Thoracic aorta (tissue), 2 donors: ENCODE measurements around the gene CARNS1. TPM values are rescaled to one million over a fixed set of nuclear protein-coding genes. Genes with fewer than 3 reads are reported as not detected.

Experiments used
- ATAC-seq: fragments of 150-250 bp; one replicate; pipeline ENCODE4 v1.8.0; 2017; ENCODE audit warnings: low read depth; ENCODE audit not compliant: insufficient number of reproducible peaks, low FRiP score
- DNase-seq: peaks from one replicate; pipeline ENCODE4 v3.0.0-alpha.2; 2020; ENCODE audit warnings: low spot score
- H3K27ac ChIP-seq, 2 donors: fragments of 200-600 bp; sonication (generic); 1 replicate in 1 of 2; 2 replicates in 1 of 2; pipeline ENCODE4 v1.5.1; 2016; ENCODE audit warnings: mild to moderate bottlenecking in 2 of 2, moderate library complexity in 2 of 2
- H3K27me3 ChIP-seq: fragments of 200-600 bp; sonication (generic); replicated peaks from 2 replicates; pipeline ENCODE4 v1.6.0; 2016; ENCODE audit warnings: mild to moderate bottlenecking; ENCODE audit not compliant: insufficient read depth
- H3K36me3 ChIP-seq: fragments of 200-600 bp; sonication (generic); one replicate; pipeline ENCODE4 v1.5.1; 2016
- H3K4me1 ChIP-seq, 2 donors: fragments of 200-600 bp; sonication (generic); 1 replicate in 1 of 2; 2 replicates in 1 of 2; pipeline versions ENCODE4 v1.5.1 to v1.6.0; 2016; ENCODE audit warnings: low read depth in 2 of 2, mild to moderate bottlenecking in 1 of 2; ENCODE audit not compliant: control insufficient read depth in 1 of 2
- H3K4me3 ChIP-seq: fragments of 200-600 bp; sonication (generic); 2 replicates; pipeline ENCODE4 v1.5.1; 2016; ENCODE audit warnings: mild to moderate bottlenecking
- H3K9me3 ChIP-seq: fragments of 200-600 bp; sonication (generic); 2 replicates; pipeline ENCODE4 v1.5.1; 2016
- CTCF ChIP-seq: fragments of 200-600 bp; sonication (generic); IDR thresholded peaks from one replicate; pipeline ENCODE4 v1.5.1; 2019; ENCODE audit warnings: antibody characterized with exemption
- total RNA-seq, 2 donors: library from RNA; depleted of rRNA; stranded (reverse); fragments of >200 nt; gene quantifications; one replicate each; pipeline versions ENCODE4 v1.1.0 to v1.2.3, GENCODE V29; 2016

CARNS1 gene
- total RNA-seq, 2 donors from 2014 or later: 7.9 to 10.8 TPM

- H3K4me3 ChIP-seq: peak overlapping the region; percentile 76
- TF ChIP-seq CTCF: peak; percentile 52
- peak overlapping the region; percentile 3 to 92 for H3K27ac ChIP-seq
- DNase-seq (no peak), ATAC-seq (no peak)
- H3K9me3 ChIP-seq: no peaks in the 10 kb centered on the region
- H3K36me3 ChIP-seq: no peaks in the 10 kb centered on the region
- no peaks in the 10 kb centered on the region for H3K27me3 ChIP-seq
- H3K4me1 ChIP-seq: peaks cover 25 to 52% of the 10 kb centered on the region in 2 donors
Observed at GRCh38 chr11:67371189-67371910, 44.1 kb upstream of the CARNS1 start.

DNA sequence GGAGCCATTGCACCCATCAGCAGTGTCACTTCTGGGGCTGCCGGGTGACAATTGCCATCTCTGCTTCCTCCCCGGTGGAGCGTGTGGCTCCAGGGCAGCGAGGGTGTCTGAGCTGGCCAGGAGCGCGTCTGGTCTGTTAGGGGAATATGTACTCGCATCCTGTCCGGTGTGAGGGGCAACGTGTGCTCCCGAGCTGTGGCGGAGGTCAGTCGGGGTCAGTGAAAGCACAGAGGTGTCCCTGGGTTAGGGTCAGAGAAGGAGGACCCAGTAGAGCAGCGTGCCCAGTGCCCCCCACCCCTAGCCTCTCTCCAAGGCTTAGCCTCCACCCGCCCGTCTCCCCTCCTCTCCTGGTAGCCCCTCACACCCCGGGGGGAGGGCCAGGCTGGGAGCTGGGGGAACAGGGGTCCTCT lies 43.6 kb upstream of the CARNS1 start:
- Histone ChIP-seq H3K36me3 (no peaks in the 10 kb centered on the region), H3K4me1 (peaks cover 23 to 47% of the 10 kb centered on the region in 2 donors), H3K9me3 (no peaks in the 10 kb centered on the region), H3K27ac (peak overlapping the region; percentile 72 to 92), H3K4me3 (peak overlapping the region; percentile 76), H3K27me3 (no peaks in the 10 kb centered on the region)
- no peak for ATAC-seq
- no peak for TF ChIP-seq CTCF
- no peak for DNase-seq

DNA sequence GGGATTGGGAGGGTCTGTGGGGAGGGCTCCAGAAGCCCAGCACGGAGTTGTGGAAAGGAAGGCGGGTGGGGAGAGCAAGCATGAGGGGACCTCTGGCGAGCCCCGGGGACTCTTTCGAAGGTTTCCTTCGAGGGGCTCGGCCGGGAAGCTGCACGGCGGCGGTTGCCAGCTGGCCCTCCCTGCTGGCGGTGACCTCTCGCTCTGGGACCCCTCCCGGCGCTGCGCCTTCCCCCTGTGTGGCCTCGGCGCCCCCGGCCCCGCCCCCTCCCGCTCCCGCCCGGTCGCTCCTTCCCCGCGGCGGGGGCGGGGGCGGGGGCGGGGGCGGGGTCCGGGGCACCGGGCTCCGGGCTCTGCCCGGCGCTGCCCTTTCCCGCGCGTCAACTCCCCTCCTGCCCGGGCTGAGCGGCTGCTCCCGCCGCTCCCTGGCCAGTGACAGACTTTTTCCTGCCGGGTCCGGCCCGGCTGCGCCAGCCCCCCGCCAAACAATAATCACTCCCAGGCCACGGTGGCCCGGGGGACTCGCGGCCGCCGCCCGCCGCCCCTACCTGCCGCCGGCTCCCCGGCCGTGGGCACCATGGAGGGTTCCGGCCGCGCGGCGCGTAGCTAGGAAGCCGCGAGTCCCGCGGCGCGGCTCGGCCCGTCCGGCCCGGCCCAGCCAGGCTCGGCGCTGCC lies 43.0 kb upstream of the CARNS1 start:
- H3K36me3 ChIP-seq: no peaks in the 10 kb centered on the region
- peak overlapping the region; percentile 92 to 99 for H3K27ac ChIP-seq
- no peaks in the 10 kb centered on the region for H3K9me3 ChIP-seq
- TF ChIP-seq CTCF: no peak
- H3K27me3 ChIP-seq: no peaks in the 10 kb centered on the region
- peaks cover 23 to 41% of the 10 kb centered on the region in 2 donors for H3K4me1 ChIP-seq
- H3K4me3 ChIP-seq: peak overlapping the region; percentile 76
- ATAC-seq (no peak), DNase-seq (no peak)

GRCh38 chr11:67372993-67373647 lies 42.4 kb upstream of the CARNS1 start, which contains the start of gene CLCF1:
Gene CLCF1, minus strand, starts transcription at chr11:67373598. Its CDS starts 59 bp downstream, at chr11:67373539.
- ATAC-seq: no peak
- no peaks in the 10 kb centered on the region for H3K9me3 ChIP-seq
- H3K27ac ChIP-seq: peak within 1 kb of the TSS; percentile 92 to 99
- H3K36me3 ChIP-seq: no peaks in the 10 kb centered on the region
- H3K27me3 ChIP-seq: no peaks in the 10 kb centered on the region
- no peak for DNase-seq
- no peak for TF ChIP-seq CTCF
- H3K4me3 ChIP-seq: peak within 1 kb of the TSS; percentile 76
- H3K4me1 ChIP-seq: peaks cover 23 to 39% of the 10 kb centered on the region in 2 donors
